ENCODE results near the gene YLPM1. TPM values are rescaled to one million over a fixed set of nuclear protein-coding genes. Genes with fewer than 3 reads are reported as not detected.
A peak's percentile ranks its signal among the peaks of the same experiment; 100 is the strongest.
"Not testable (repeated sequence)": the region's sequence is repeated elsewhere in the genome, so short reads cannot be mapped to it uniquely, and the experiment has no call there.

The YLPM1 gene, protein sequence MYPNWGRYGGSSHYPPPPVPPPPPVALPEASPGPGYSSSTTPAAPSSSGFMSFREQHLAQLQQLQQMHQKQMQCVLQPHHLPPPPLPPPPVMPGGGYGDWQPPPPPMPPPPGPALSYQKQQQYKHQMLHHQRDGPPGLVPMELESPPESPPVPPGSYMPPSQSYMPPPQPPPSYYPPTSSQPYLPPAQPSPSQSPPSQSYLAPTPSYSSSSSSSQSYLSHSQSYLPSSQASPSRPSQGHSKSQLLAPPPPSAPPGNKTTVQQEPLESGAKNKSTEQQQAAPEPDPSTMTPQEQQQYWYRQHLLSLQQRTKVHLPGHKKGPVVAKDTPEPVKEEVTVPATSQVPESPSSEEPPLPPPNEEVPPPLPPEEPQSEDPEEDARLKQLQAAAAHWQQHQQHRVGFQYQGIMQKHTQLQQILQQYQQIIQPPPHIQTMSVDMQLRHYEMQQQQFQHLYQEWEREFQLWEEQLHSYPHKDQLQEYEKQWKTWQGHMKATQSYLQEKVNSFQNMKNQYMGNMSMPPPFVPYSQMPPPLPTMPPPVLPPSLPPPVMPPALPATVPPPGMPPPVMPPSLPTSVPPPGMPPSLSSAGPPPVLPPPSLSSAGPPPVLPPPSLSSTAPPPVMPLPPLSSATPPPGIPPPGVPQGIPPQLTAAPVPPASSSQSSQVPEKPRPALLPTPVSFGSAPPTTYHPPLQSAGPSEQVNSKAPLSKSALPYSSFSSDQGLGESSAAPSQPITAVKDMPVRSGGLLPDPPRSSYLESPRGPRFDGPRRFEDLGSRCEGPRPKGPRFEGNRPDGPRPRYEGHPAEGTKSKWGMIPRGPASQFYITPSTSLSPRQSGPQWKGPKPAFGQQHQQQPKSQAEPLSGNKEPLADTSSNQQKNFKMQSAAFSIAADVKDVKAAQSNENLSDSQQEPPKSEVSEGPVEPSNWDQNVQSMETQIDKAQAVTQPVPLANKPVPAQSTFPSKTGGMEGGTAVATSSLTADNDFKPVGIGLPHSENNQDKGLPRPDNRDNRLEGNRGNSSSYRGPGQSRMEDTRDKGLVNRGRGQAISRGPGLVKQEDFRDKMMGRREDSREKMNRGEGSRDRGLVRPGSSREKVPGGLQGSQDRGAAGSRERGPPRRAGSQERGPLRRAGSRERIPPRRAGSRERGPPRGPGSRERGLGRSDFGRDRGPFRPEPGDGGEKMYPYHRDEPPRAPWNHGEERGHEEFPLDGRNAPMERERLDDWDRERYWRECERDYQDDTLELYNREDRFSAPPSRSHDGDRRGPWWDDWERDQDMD (N-terminal part only)
- 28.3 and 29.8 TPM in 2 replicates for total RNA-seq
- polyA plus RNA-seq (2012): 32.1 TPM

DNA sequence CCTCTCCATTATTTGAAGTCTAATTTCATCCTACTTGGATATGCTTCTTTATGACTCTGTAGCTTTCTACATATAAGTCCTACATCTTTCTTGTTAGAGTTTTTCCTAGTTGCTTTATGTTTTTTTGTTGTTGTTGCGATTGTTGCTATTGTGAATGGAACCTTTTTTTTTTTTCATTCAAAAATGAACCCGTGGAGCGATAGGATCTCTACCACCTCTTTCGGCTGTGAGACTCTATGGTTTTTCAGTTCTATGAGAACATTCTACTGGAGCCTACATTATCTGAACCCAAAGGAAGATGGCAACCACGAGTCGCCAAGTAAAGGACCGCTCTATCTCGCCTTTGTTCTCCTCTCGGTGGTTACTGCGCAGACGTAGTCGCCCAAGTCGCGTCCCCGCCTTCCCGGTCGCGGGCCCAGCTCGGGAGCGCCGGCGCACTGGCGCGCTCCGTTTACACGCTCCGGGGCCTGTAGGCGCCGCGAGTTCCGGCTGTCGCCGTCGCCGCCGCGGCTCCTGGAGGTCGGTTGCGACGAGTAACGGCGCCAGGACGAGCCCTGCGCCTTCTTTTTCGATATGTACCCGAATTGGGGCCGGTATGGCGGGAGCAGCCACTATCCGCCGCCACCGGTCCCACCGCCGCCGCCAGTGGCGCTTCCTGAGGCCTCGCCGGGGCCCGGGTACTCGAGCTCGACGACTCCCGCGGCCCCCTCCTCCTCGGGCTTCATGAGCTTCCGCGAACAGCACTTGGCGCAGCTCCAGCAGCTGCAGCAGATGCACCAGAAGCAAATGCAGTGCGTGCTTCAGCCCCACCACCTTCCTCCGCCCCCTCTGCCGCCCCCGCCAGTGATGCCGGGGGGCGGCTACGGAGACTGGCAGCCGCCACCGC, at the start of gene YLPM1:
Gene YLPM1, plus strand, starts transcription at position 400 of the 886 bp plus-strand sequence. Its CDS starts 174 bp downstream, at position 574.
- DNase-seq (ENCODE audit: low read depth): peak; percentile 97

DNA sequence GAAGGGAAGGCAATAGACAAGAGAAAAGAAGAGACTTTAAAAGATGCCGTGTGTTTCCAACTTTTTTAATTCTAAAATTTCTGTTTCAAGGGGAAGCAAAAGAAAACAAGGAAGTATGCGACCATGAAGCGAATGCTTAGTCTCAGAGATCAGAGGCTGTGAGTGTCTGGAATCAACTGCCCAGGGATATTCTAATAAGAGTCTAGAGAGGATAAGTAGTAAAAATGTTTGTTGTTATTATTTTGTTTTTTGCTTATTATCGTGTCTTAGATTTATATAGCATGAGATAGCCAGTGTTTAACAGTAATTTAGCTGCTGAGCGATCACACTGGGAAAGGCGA, 49.8 kb upstream of the YLPM1 start:
- no peak for DNase-seq (ENCODE audit: low read depth)

DNA sequence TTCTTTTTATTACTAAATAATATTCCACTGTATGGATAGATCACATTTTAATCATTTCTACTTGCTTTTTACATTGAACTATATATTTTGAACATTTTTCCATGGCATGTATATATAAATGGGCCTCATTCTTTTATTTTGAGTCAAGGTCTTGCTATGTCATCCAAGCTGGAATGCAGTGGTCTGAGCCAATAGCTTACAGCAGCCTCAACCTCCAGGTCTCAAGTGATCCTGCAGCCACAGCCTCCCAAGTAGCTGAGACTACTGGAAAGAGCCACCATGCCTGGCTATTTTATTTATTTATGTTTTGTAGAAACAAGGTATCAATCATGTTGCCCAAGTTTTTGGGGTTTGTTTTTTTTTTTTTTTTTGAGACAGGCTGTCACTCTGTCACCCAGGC, 42.6 kb upstream of the YLPM1 start:
- no peak for DNase-seq (ENCODE audit: low read depth)

DNA sequence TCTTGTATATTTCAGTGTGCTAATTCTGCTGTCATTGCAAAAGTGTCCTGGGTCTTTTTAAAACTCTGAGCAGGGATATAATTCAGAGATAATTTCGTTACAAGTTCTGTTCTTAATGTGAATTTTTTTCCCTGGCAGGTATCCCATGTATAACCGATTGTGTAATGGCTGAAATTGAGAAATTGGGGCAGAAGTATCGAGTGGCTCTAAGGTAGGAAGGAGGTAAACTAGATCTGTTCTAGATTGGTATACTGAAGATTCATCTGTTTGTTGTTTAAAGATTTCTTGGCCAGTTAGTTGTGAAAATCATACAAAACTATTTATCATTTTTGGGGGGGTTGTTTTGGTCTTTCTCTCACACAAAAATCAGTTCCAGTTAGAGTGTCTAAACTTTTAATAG, 40.0 kb upstream of the YLPM1 start:
- no peak for DNase-seq (ENCODE audit: low read depth)

DNA sequence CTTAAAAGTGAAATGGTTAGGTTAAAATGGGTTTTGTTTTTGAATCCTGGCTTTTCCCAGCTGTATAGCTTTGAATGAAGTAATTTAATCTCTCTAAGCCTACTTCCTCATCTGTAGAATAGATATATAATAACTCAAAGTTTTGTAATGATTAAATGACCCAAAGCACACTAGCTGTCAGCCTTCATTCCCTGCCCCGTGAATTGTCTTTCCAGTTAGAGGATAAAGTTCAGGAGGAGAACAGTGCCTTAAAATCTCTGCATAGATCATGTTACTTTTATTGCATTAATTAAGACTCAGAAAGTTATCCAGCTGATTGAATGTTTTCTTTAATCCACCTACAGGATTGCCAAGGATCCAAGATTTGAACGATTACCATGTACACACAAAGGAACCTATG, 30.7 kb upstream of the YLPM1 start:
- no peak for DNase-seq (ENCODE audit: low read depth)

DNA sequence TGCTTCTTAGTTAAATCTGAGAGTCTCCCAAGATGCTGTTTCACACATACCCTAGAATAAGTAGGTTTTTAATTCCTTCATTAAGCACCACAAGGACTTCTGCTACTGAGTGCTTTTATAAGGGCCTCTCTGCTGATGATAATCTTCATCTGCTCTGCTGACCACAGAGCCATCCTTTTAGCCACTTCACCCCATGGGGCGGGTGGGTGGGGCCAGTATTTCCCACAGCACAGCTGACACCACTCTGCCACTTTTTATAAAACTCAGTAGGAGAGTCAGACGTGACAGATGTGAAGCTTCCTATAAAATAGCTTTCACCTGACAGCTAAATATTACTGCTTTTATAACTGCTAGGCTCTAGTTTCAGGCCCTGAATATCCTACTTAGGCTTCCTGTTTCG, 29.9 kb upstream of the YLPM1 start:
- peak; percentile 76 for DNase-seq (ENCODE audit: low read depth)

DNA sequence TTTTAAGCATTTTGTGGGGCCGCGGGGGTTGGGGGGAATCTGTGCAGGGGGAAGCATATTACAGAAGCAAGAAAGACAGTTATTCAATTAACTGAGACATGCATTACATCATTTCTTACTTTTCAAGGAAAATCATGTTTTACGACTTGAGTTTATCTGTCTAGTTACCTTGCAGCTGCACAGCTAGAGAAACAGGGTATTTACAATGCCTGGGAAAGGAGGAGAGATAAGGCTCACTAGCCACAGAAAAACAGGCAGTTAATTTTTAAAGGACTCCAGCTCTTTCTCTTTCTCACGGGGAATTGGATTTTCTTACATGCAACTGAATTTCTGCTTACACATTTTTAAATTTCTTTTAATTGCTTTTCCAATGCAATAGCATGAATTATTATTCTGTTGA, 28.0 kb upstream of the YLPM1 start:
- no peak for DNase-seq (ENCODE audit: low read depth)

DNA sequence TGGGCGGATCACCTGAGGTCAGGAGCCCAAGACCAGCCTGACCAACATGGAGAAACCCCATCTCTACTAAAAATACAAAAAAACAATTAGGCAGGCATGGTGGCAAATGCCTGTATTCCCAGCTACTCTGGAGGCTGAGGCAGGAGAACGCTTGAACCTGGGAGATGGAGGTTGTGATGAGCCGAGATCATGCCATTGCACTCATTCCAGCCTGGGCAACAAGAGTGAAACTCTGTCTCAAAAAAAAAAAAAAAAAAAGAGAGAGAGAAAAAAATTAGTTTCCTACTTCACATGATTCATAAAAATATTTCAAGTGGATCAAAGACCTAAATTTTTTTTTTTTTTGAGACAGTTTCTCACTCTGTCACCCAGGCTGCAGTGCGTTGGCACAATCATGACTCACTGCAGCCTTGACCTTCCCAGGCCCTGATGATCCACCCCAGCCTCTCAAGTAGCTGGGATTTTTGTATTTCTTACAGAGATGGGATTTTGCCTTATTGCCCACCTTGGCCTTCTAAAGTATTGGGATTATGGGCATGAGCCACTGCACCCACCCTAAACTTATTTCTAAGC, 25.3 kb upstream of the YLPM1 start:
- peak; percentile 51 for DNase-seq (ENCODE audit: low read depth)

DNA sequence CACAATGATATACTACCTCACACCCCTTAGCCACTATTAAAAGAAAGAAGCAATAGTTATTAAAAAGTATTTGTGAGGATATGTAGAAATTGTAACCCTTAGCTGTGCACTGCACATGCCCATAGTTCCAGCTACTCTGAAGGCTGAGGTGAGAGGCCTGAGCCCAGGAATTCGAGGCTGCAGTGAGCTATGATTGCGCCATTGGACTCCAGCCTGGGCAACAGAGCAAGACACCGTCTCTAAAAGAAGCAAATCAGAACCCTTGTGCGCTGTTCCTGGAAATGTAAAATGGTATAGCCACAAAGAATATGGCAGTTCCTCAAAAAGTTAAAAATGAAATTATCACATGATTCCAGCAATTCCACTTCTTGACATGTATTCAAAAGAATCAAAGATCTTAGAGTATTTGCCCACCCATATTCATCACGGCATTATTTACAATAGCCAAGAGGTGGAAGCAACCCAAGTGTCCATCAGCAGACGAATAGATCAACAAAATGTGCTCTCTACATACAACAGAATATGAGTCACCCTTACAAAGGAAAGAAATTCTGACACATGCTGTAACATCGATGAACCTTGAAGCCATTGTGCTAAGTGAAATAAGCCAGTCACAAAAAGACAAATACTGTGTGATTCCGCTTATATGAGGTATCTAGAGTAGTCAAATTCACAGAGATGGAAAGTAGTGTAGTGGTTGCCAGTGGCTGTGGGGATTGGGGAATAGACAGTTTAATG, 23.7 kb upstream of the YLPM1 start:
- DNase-seq (ENCODE audit: low read depth): no peak

DNA sequence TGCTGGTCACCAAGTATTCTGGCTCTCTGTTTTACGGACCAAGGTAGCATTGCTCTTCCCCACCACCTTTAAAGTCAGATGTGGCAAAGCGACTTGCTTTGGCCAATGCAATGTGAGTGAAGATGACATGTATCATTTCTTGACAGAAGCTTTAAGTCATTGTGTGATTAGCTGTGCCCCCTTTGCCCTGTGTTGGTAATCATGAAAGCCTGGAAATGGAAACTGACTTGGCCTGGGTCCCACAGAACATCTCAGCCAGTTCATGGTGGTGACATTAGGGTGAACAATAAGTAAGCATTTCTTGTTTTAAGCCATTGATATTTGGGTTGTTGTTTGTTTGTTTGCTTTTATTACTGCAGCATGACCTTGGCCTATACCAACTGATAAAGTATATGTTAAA, 15.9 kb upstream of the YLPM1 start:
- DNase-seq (ENCODE audit: low read depth): no peak

DNA sequence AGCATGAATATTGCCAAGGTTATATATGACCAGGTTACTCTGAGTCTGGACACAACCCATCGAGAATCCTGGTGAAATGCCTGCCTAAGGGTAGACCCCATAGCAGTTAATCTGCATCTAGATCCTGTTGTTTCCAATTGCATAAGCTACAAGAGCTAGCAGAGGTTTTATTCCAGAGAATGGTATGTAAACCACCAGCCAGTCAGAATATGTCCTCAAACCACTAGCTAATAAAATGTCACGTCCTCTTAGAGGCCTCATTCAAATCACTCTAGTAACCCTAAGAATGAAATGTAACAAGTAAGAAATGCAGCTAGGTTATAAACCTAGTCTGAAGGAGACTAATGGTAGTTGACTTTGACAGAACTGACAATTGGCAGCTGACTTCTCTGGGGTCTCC, 9.0 kb upstream of the YLPM1 start:
- DNase-seq (ENCODE audit: low read depth): peak; percentile 32

DNA sequence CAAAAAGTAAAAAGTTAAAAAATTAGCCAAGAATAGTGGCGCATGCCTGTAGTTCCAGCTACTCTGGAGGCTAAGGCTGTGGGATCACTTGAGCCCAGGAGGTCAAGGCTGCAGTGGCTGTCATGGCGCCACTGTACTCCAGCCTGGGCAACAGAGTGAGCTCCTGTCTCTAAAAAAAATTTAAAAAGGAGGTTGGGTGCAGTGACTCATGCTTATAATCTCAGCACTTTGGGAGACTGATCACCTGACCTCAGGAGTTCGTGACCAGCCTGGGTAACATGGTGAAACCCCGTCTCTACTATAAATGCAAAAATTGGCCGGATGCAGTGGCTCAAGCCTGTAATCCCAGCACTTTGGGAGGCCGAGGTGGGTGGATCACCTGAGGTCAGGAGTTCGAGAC, 8.2 kb upstream of the YLPM1 start:
- no peak for DNase-seq (ENCODE audit: low read depth)

DNA sequence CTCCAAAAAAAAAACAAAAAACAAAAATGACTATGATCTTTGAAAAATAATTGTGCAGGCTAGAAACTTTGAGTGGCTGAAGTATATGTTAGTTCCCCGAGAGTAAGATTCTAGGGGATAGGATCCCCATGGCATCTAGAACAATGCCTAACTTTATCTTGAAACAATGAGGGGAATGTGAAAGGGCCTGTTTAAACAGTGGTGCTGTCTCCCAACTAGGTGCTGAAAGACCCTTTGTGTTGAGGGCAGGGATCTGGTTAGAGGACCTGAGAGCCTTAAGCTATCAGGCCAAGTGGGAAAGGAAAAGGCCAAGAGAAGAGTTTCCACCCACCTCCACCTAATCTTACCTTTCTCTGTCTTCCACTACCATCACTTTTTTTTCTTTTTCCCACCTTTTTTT, 6.8 kb upstream of the YLPM1 start:
- no peak for DNase-seq (ENCODE audit: low read depth)

DNA sequence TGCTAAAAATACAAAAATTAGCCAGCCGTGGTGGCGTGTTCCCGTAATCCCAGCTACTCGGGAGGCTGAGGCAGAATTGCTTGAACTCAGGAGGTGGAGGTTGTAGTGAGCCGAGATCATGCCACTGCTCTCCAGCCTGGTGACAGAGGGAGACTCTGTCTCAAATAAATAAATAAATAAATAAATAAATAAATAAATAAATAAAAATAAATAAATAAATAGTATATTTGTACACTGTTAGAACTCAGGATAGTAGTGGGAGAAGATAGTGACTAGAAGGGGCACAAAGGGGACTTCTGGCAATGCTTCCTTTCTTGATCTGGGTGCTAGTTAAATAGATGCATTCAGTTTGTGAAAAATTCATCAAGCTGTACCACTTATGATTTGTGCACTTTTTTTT, 4.6 kb upstream of the YLPM1 start:
- DNase-seq (ENCODE audit: low read depth): not testable (repeated sequence)

DNA sequence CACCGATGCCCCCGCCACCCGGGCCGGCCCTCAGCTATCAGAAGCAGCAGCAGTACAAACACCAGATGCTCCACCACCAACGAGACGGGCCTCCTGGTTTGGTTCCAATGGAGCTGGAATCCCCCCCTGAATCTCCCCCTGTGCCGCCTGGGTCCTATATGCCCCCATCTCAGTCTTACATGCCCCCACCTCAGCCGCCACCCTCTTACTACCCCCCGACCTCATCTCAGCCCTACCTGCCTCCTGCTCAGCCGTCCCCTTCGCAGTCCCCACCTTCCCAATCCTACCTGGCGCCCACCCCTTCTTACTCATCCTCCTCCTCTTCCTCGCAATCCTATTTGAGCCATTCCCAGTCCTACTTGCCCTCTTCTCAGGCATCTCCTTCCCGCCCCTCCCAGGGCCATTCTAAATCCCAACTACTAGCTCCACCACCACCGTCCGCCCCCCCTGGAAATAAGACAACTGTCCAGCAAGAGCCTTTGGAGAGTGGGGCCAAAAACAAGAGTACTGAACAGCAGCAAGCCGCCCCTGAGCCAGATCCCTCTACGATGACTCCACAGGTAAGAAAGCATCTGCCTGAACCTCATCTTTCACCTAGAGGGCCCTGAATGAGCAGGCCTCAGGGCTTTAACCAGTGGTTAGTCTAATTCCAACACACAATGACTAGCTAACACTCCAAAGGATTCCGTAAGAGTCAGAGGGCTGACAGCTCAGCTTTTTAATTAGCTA, 851 bp downstream of the YLPM1 start:
- peak; percentile 29 for DNase-seq (ENCODE audit: low read depth)

DNA sequence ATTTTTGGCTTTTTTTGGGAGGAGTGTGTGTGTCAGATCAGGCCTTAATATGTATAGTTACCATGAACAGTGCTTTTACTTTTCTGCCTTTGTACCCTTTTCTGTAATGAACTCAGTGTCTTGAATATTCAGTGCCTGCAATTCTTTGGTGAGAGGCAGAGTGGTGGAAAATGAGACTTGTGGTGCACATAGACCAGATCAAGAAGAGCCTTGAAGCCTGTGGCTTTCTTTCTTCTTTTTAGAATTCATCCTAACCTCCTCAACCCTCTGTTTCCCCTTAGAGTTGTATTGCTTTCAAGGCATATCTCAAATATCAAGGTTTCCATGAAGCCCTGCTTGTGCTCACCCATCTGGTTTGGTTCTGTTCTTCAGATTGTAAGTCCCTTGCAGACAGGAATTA, 2.6 kb downstream of the YLPM1 start:
- DNase-seq (ENCODE audit: low read depth): no peak

DNA sequence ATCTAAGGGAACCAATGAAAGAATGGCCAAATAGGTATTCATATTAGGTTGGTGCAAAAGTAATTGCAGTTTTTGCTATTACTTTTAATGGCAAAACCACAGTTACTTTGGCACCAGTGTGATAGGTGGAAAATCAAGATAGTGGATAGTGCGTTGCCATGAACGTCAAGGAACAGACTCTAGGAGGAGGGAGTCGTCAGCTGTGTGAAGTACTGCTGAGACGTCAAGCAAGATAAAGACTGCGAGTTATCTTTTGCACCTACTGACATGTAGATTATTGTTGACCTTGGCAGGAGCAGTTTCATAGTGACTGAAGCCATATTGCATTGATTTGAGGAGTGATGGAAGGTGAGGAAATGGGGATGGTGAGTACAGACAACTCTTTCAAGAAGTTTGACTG, 8.3 kb downstream of the YLPM1 start:
- no peak for DNase-seq (ENCODE audit: low read depth)

DNA sequence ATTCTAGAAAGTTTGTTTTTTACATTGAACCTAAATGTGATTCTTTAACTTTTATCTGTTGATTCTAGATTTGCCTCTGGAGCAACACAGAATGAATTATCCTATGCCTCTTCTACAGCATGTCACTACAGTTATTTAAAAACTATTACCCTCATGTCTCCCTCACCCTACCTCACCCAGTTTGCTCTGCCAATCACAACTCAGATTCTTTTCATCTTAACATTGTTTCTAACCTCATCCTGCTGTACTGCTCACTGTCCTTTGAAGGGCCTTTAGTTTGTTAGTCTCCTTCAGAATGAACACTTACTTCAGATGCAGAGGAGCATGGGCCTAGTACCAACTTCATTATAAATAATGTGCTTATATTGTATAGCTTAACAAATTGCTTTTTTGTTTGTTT, 21.5 kb downstream of the YLPM1 start:
- DNase-seq (ENCODE audit: low read depth): peak; percentile 79

DNA sequence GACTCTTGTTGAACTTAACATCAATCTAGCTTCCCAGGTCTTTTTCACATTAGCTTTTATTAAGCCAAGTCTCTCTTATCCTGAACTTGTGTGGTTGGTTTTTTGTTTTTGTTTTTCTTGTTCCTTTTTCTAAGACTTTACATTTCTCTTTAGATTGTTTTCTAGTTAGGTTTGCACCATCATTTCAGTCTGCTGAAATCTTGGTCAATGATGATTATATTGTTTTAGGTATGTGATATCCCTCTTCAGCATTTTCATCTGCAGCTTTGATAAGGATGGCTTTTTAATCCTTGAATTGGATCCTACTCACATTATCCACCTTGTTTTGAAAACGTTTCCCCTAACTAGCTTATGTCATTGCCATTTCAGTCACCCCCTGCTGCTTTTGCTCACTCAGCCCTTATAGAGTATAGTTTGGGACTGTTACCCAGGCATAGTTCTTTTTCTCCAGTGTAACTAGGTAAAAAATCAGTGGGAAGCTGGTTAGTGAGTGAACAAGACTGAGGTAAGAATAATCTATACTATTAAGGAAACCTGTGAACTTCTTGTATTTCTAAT, 22.0 kb downstream of the YLPM1 start:
- DNase-seq (ENCODE audit: low read depth): no peak

All from myocyte (in vitro differentiated cells).